ENCODE results near the gene MCMBP.
"Not testable (repeated sequence)": the region's sequence is repeated elsewhere in the genome, so short reads cannot be mapped to it uniquely, and the experiment has no call there.

The MCMBP gene

GRCh38 chr10:119891849-119892187 is 19.2 kb upstream of the MCMBP start:
- DNase-seq (ENCODE audit: low spot score in 2 of 2); H3K9me3 Mint-ChIP-seq; ATAC-seq: not testable (repeated sequence)
- H3K4me3 Mint-ChIP-seq, result peak overlapping the region; percentile 91
- peak overlapping the region; percentile 96 for H3K27ac Mint-ChIP-seq
- peaks cover 40% of the 10 kb centered on the region for H3K4me1 Mint-ChIP-seq
- peaks cover 24% of the 10 kb centered on the region for H3K36me3 Mint-ChIP-seq

GRCh38 chr10:119890307-119890706 is 17.7 kb upstream of the MCMBP start:
- Mint-ChIP-seq H3K36me3 (peaks cover 12% of the 10 kb centered on the region), H3K4me1 (peaks cover 25% of the 10 kb centered on the region)
- not testable (repeated sequence) for H3K9me3 Mint-ChIP-seq; H3K27ac Mint-ChIP-seq; DNase-seq (ENCODE audit: low spot score in 2 of 2); ATAC-seq; H3K4me3 Mint-ChIP-seq

GRCh38 chr10:119889201-119889600 is 16.6 kb upstream of the MCMBP start:
- ATAC-seq; H3K27ac Mint-ChIP-seq; H3K36me3 Mint-ChIP-seq; DNase-seq (ENCODE audit: low spot score in 2 of 2); H3K4me3 Mint-ChIP-seq; H3K9me3 Mint-ChIP-seq: not testable (repeated sequence)
- peaks cover 14% of the 10 kb centered on the region for H3K4me1 Mint-ChIP-seq

GRCh38 chr10:119888715-119889114 is 16.1 kb upstream of the MCMBP start:
- H3K36me3 Mint-ChIP-seq; ATAC-seq; H3K4me1 Mint-ChIP-seq; DNase-seq (ENCODE audit: low spot score in 2 of 2); H3K9me3 Mint-ChIP-seq; H3K27ac Mint-ChIP-seq; H3K4me3 Mint-ChIP-seq: not testable (repeated sequence)

GRCh38 chr10:119886070-119886469 is 13.4 kb upstream of the MCMBP start:
- not testable (repeated sequence) for H3K27ac Mint-ChIP-seq; H3K36me3 Mint-ChIP-seq; H3K9me3 Mint-ChIP-seq; ATAC-seq; H3K4me1 Mint-ChIP-seq; H3K4me3 Mint-ChIP-seq; DNase-seq (ENCODE audit: low spot score in 2 of 2)

GRCh38 chr10:119883901-119884611 is 11.4 kb upstream of the MCMBP start:
- H3K36me3 Mint-ChIP-seq, ATAC-seq, H3K9me3 Mint-ChIP-seq, H3K4me1 Mint-ChIP-seq, H3K27ac Mint-ChIP-seq, H3K4me3 Mint-ChIP-seq: not testable (repeated sequence)
- peak in 1 of 2 donors; percentile 32 for DNase-seq (ENCODE audit: low spot score in 2 of 2)

- ATAC-seq (peak; percentile 55), DNase-seq (ENCODE audit: low spot score in 2 of 2) (no peak)
- Mint-ChIP-seq H3K36me3 (peaks cover under 1% of the 10 kb centered on the region), H3K9me3 (no peaks in the 10 kb centered on the region), H3K27ac (no peak overlapping the region), H3K4me3 (no peak overlapping the region), H3K4me1 (peaks cover 15% of the 10 kb centered on the region)
Measured at GRCh38 chr10:119878524-119878923, 5.9 kb upstream of the MCMBP start.

- Mint-ChIP-seq H3K36me3 (peaks cover 40% of the 10 kb centered on the region), H3K9me3 (no peaks in the 10 kb centered on the region), H3K4me1 (peaks cover 29% of the 10 kb centered on the region), H3K27ac (peak overlapping the region; percentile 89), H3K4me3 (peak overlapping the region; percentile 79)
- peak; percentile 79 to 90 for DNase-seq (ENCODE audit: low spot score in 2 of 2)
- ATAC-seq, result peak; percentile 96
Measured at GRCh38 chr10:119872860-119873681, 428 bp upstream of the MCMBP start.

GRCh38 chr10:119871881-119872609 is 598 bp downstream of the MCMBP start:
- Mint-ChIP-seq H3K4me1 (peaks cover 38% of the 10 kb centered on the region), H3K9me3 (no peaks in the 10 kb centered on the region), H3K27ac (peak overlapping the region; percentile 84), H3K36me3 (peaks cover 40% of the 10 kb centered on the region), H3K4me3 (peak overlapping the region; percentile 79)
- ATAC-seq, result peak; percentile 37
- peak; percentile 28 to 75 for DNase-seq (ENCODE audit: low spot score in 2 of 2)

- Mint-ChIP-seq H3K4me1 (peaks cover 49% of the 10 kb centered on the region), H3K36me3 (peaks cover 65% of the 10 kb centered on the region), H3K4me3 (peak overlapping the region; percentile 79)
- H3K9me3 Mint-ChIP-seq; H3K27ac Mint-ChIP-seq; DNase-seq (ENCODE audit: low spot score in 2 of 2); ATAC-seq: not testable (repeated sequence)
Measured at GRCh38 chr10:119869398-119869797, 3.2 kb downstream of the MCMBP start.

GRCh38 chr10:119867317-119867716 is 5.3 kb downstream of the MCMBP start:
- Mint-ChIP-seq H3K36me3 (peaks cover 79% of the 10 kb centered on the region), H3K4me1 (peaks cover 52% of the 10 kb centered on the region), H3K4me3 (no peak overlapping the region), H3K27ac (no peak overlapping the region), H3K9me3 (peaks cover 8% of the 10 kb centered on the region)
- ATAC-seq (no peak), DNase-seq (ENCODE audit: low spot score in 2 of 2) (no peak)

- H3K4me1 Mint-ChIP-seq, result peaks cover 64% of the 10 kb centered on the region
Measured at GRCh38 chr10:119865699-119866240, 6.9 kb downstream of the MCMBP start.

GRCh38 chr10:119863951-119864565 is 8.6 kb downstream of the MCMBP start:
- peaks cover 66% of the 10 kb centered on the region for H3K4me1 Mint-ChIP-seq
- no peak for DNase-seq (ENCODE audit: low spot score in 2 of 2)
- H3K36me3 Mint-ChIP-seq, result peaks cover 60% of the 10 kb centered on the region
- H3K9me3 Mint-ChIP-seq, result peaks cover 8% of the 10 kb centered on the region
- no peak overlapping the region for H3K4me3 Mint-ChIP-seq
- ATAC-seq, result no peak
- no peak overlapping the region for H3K27ac Mint-ChIP-seq

More at GRCh38 chr10:119865699-119866240, 6.9 kb downstream of the MCMBP start:
- Mint-ChIP-seq H3K36me3 (peaks cover 69% of the 10 kb centered on the region), H3K9me3 (peaks cover 8% of the 10 kb centered on the region), H3K27ac (peak overlapping the region; percentile 32), H3K4me3 (no peak overlapping the region)
- no peak for DNase-seq (ENCODE audit: low spot score in 2 of 2)
- no peak for ATAC-seq

GRCh38 chr10:119862524-119862923 is 10.1 kb downstream of the MCMBP start:
- Mint-ChIP-seq H3K9me3 (peaks cover 8% of the 10 kb centered on the region), H3K4me3 (no peak overlapping the region), H3K27ac (no peak overlapping the region), H3K4me1 (peaks cover 54% of the 10 kb centered on the region), H3K36me3 (peaks cover 66% of the 10 kb centered on the region)
- ATAC-seq (peak; percentile 73), DNase-seq (ENCODE audit: low spot score in 2 of 2) (no peak)
